ENCODE data around the gene RPL18A. TPM values are rescaled to one million over a fixed set of nuclear protein-coding genes. Genes with fewer than 3 reads are reported as not detected.

Gene RPL18A
- total and polyA plus RNA-seq, 2 of the 13 experiments (the other 11 are each of a cell fraction or from before 2014, with no cell fraction given), result 1,471 to 2,004 TPM

GRCh38 chr19:17821190-17821589 lies 38.5 kb upstream of the RPL18A start, which contains the start of gene INSL3:
Gene INSL3 (minus strand): TSS chr19:17821519. CDS start chr19:17821506, 13 bp downstream.
- CTCF ChIA-PET (ENCODE audit: low intra/inter-chr PET ratio, low total read pairs), result no interaction called here
- no peak within 1 kb of the TSS for H3K4me3 ChIP-seq (replicated peaks in 1 of 3; ENCODE audit: insufficient read depth in 1 of 3, low read depth in 2 of 3, low read length in 3 of 3)
- no peaks in the 10 kb centered on the region for H3K36me3 ChIP-seq (replicated peaks in 1 of 2; ENCODE audit: control insufficient read depth in 1 of 2, insufficient read depth in 2 of 2, low read length in 2 of 2)
- DNase-seq (ENCODE audit: low spot score) (no peak), ATAC-seq (no peak), FAIRE-seq (no peak)
- no peaks in the 10 kb centered on the region for H3K9me3 ChIP-seq (ENCODE audit: low read length)
- POLR2A ChIA-PET, result no interaction called here
- in situ Hi-C loops (cut with HindIII; ENCODE audit: extremely low pct_ligation_motif_present, low pct_unique_long_range_greater_than_20kb), result no loop called here
- WGBS (ENCODE audit: low lambda C conversion rate), result 54% methylated on average over 14 of the region's 34 CpGs
- BruUV-seq (replicated peaks), result no TSS peak
- no peaks in the 10 kb centered on the region for H4K20me1 ChIP-seq (ENCODE audit: insufficient read depth, low read length)
- H2AFZ ChIP-seq (ENCODE audit: low read length), result no peak within 1 kb of the TSS
- no peak within 1 kb of the TSS for H3K4me2 ChIP-seq (ENCODE audit: low read depth, low read length)
- H3K79me2 ChIP-seq (ENCODE audit: insufficient read depth, low read length), result no peaks in the 10 kb centered on the region
- H3K4me1 ChIP-seq (ENCODE audit: insufficient read depth, low read length), result no peaks in the 10 kb centered on the region
- no peaks in the 10 kb centered on the region for H3K27me3 ChIP-seq (ENCODE audit: control insufficient read depth in 1 of 2, insufficient read depth in 2 of 2, low read length in 2 of 2)
- intact Hi-C loops (cut with micrococcal nuclease; ENCODE audit: unreplicated experiment), result no loop called here
- H3K27ac ChIP-seq (ENCODE audit: extremely low read length, insufficient read depth, low read length), result no peak within 1 kb of the TSS
- TF ChIP-seq SALL1 (CRISPR knock-in tag; IDR thresholded peaks at IDR 0.05) (no peak), MNT (IDR thresholded peaks at IDR 0.05) (peak; percentile 39; the same call in 1 of the 2 replicates), ZNF768 (CRISPR knock-in tag; IDR thresholded peaks at IDR 0.05) (0 out of 2 replicates have a peak, but pooled peaks have one; percentile 11)
- no peak within 1 kb of the TSS for H3K9ac ChIP-seq (ENCODE audit: insufficient read depth, low read depth, low read length)

- no peaks in the 10 kb centered on the region for H4K20me1 ChIP-seq (ENCODE audit: insufficient read depth, low read length)
- no peaks in the 10 kb centered on the region for H3K27me3 ChIP-seq (ENCODE audit: control insufficient read depth in 1 of 2, insufficient read depth in 2 of 2, low read length in 2 of 2)
- no peak overlapping the region for H2AFZ ChIP-seq (ENCODE audit: low read length)
- FAIRE-seq (no peak), ATAC-seq (peak; percentile 35; the same call in 1 of the 3 replicates), DNase-seq (ENCODE audit: low spot score) (no peak)
- in situ Hi-C loops (cut with HindIII; ENCODE audit: extremely low pct_ligation_motif_present, low pct_unique_long_range_greater_than_20kb), result no loop called here
- no peaks in the 10 kb centered on the region for H3K36me3 ChIP-seq (replicated peaks in 1 of 2; ENCODE audit: control insufficient read depth in 1 of 2, insufficient read depth in 2 of 2, low read length in 2 of 2)
- intact Hi-C loops (cut with micrococcal nuclease; ENCODE audit: unreplicated experiment), result no loop called here
- no peak overlapping the region for H3K27ac ChIP-seq (ENCODE audit: extremely low read length, insufficient read depth, low read length)
- no peaks in the 10 kb centered on the region for H3K79me2 ChIP-seq (ENCODE audit: insufficient read depth, low read length)
- H3K9me3 ChIP-seq (ENCODE audit: low read length), result no peaks in the 10 kb centered on the region
- 0 out of 2 replicates have a peak, but pooled peaks cover 7% of the 10 kb centered on the region for H3K4me1 ChIP-seq (ENCODE audit: insufficient read depth, low read length)
- ChIA-PET CTCF (ENCODE audit: low intra/inter-chr PET ratio, low total read pairs) (no interaction called here), POLR2A (interaction anchor here (1.6 kb wide), 1 partner anchor 10 kb away, joined by 3 read pairs; no protein-coding TSS in a partner anchor)
- WGBS (ENCODE audit: low lambda C conversion rate), result 26% methylated on average over 8 of the region's 8 CpGs
- TF ChIP-seq HDAC1 (CRISPR knock-in tag; IDR thresholded peaks at IDR 0.05) (no peak), AGO2 (optimal IDR thresholded peaks at IDR 0.05; ENCODE audit: low read depth, low read length) (peak; percentile 83), PLRG1 (conservative IDR thresholded peaks at IDR 0.05) (no peak), FOXA1 (IDR thresholded peaks at IDR 0.05) (no peak), FOXA1 (CRISPR knock-in tag; IDR thresholded peaks at IDR 0.05) (no peak)
- H3K9ac ChIP-seq (ENCODE audit: insufficient read depth, low read depth, low read length), result no peak overlapping the region
- no TSS peak for BruUV-seq (replicated peaks)
- no peak overlapping the region for H3K4me3 ChIP-seq (replicated peaks in 1 of 3; ENCODE audit: insufficient read depth in 1 of 3, low read depth in 2 of 3, low read length in 3 of 3)
- no peak overlapping the region for H3K4me2 ChIP-seq (ENCODE audit: low read depth, low read length)
Observed at GRCh38 chr19:17824339-17824738, 35.4 kb upstream of the RPL18A start.

All from HepG2 (cell line).